Right lung (tissue), 5 donors: ENCODE data around the gene SLC9A9. TPM values are rescaled to one million over a fixed set of nuclear protein-coding genes. Genes with fewer than 3 reads are reported as not detected.
"Not testable (repeated sequence)": the region's sequence is repeated elsewhere in the genome, so short reads cannot be mapped to it uniquely, and the experiment has no call there.

Experiments used
- DNase-seq, 2 donors: peaks; one replicate each; pipeline ENCODE4 v3.0.0-alpha.2; 2013
- polyA plus RNA-seq, 5 donors: library from polyadenylated mRNA; unstranded; fragments of 120-200 nt; gene quantifications; one replicate each; pipeline versions ENCODE4 v1.2.1 to v1.2.3, GENCODE V29; 2013; ENCODE audit warnings: inconsistent platforms in 1 of 5, low replicate concordance in 1 of 5; ENCODE audit not compliant: insufficient read length in 5 of 5, insufficient read depth in 1 of 5

Gene SLC9A9
- polyA plus RNA-seq, 5 donors: 11.7 to 20.9 (median 17.7) TPM

- no peak for DNase-seq
Measured at GRCh38 chr3:143472731-143473523, 375.3 kb downstream of the SLC9A9 start.

- no peak for DNase-seq
Measured at GRCh38 chr3:143471705-143472104, 376.6 kb downstream of the SLC9A9 start.

- no peak for DNase-seq
Measured at GRCh38 chr3:143469159-143469558, 379.1 kb downstream of the SLC9A9 start.

GRCh38 chr3:143465666-143466065 is 382.6 kb downstream of the SLC9A9 start:
- DNase-seq: peak in 1 of 2 donors; percentile 36

- DNase-seq: no peak
Measured at GRCh38 chr3:143464850-143465249, 383.4 kb downstream of the SLC9A9 start.

- DNase-seq: no peak
Measured at GRCh38 chr3:143455480-143455879, 392.8 kb downstream of the SLC9A9 start.

- no peak for DNase-seq
Measured at GRCh38 chr3:143450632-143451031, 397.6 kb downstream of the SLC9A9 start.

- DNase-seq: no peak
Measured at GRCh38 chr3:143447491-143447890, 400.8 kb downstream of the SLC9A9 start.

GRCh38 chr3:143445118-143445517 is 403.1 kb downstream of the SLC9A9 start:
- DNase-seq: no peak

- peak; percentile 60 to 61 for DNase-seq
Measured at GRCh38 chr3:143443851-143444331, 404.4 kb downstream of the SLC9A9 start.

- no peak for DNase-seq
Measured at GRCh38 chr3:143442814-143443447, 405.3 kb downstream of the SLC9A9 start.

- no peak for DNase-seq
Measured at GRCh38 chr3:143441516-143442171, 406.6 kb downstream of the SLC9A9 start.

- no peak for DNase-seq
Measured at GRCh38 chr3:143439817-143440216, 408.5 kb downstream of the SLC9A9 start.

GRCh38 chr3:143437405-143437804 is 410.9 kb downstream of the SLC9A9 start:
- DNase-seq: no peak

- DNase-seq: no peak
Measured at GRCh38 chr3:143436231-143436930, 411.9 kb downstream of the SLC9A9 start.

GRCh38 chr3:143433787-143434378 is 414.4 kb downstream of the SLC9A9 start:
- no peak for DNase-seq

GRCh38 chr3:143431298-143431697 is 417.0 kb downstream of the SLC9A9 start:
- DNase-seq: not testable (repeated sequence)

- DNase-seq: no peak
Measured at GRCh38 chr3:143430568-143430967, 417.7 kb downstream of the SLC9A9 start.

- no peak for DNase-seq
Measured at GRCh38 chr3:143429628-143430514, 418.4 kb downstream of the SLC9A9 start.

- no peak for DNase-seq
Measured at GRCh38 chr3:143428294-143428693, 420.0 kb downstream of the SLC9A9 start.

- no peak for DNase-seq
Measured at GRCh38 chr3:143427631-143428030, 420.6 kb downstream of the SLC9A9 start.
